ENCODE data around the gene FCMR. TPM values are rescaled to one million over a fixed set of nuclear protein-coding genes. Genes with fewer than 3 reads are reported as not detected.

Gene FCMR
- total RNA-seq, 1 donor from 2014 or later: 146 TPM

- peaks cover 4% of the 10 kb centered on the region for H3K27me3 Mint-ChIP-seq
- DNase-seq (no peak), ATAC-seq (ENCODE audit: low read depth) (no peak)
- H3K4me3 Mint-ChIP-seq: no peak overlapping the region
- POLR2A ChIA-PET: interaction anchor here (0.6 kb wide), 1 partner anchor 85 kb away, joined by 4 read pairs; no protein-coding TSS in a partner anchor
- H3K4me1 Mint-ChIP-seq: peaks cover 3% of the 10 kb centered on the region
- no peaks in the 10 kb centered on the region for H3K36me3 Mint-ChIP-seq (ENCODE audit: low read depth)
- no peak overlapping the region for H3K27ac Mint-ChIP-seq
- intact Hi-C loops (cut with micrococcal nuclease): no loop called here
- TF ChIP-seq CTCF (IDR thresholded peaks at IDR 0.05): no peak
- CTCF ChIA-PET: interaction anchor here (0.6 to 15.7 kb wide), 4 partner anchors 24 to 266 kb away, joined by 3 to 383 read pairs (median 7); no protein-coding TSS in a partner anchor
- no peaks in the 10 kb centered on the region for H3K9me3 Mint-ChIP-seq
These were observed 17.4 kb upstream of the FCMR start for GRCh38 chr1:206939131-206939530.

- H3K9me3 Mint-ChIP-seq: no peaks in the 10 kb centered on the region
- H3K36me3 Mint-ChIP-seq (ENCODE audit: low read depth): no peaks in the 10 kb centered on the region
- ATAC-seq (ENCODE audit: low read depth): no peak
- no peaks in the 10 kb centered on the region for H3K27me3 Mint-ChIP-seq
- ChIA-PET CTCF (interaction anchor here (1.6 to 15.7 kb wide), 4 partner anchors 22 to 274 kb away, joined by 3 to 383 read pairs (median 4); no protein-coding TSS in a partner anchor), POLR2A (interaction anchor here (1.7 kb wide), 1 partner anchor 12 kb away, joined by 6 read pairs; no protein-coding TSS in a partner anchor)
- intact Hi-C loops (cut with micrococcal nuclease): no loop called here
- no peak overlapping the region for H3K4me3 Mint-ChIP-seq
- no peak overlapping the region for H3K27ac Mint-ChIP-seq
- DNase-seq: no peak
- no peak for TF ChIP-seq CTCF (IDR thresholded peaks at IDR 0.05)
- peaks cover 16% of the 10 kb centered on the region for H3K4me1 Mint-ChIP-seq
These were observed 15.7 kb upstream of the FCMR start for GRCh38 chr1:206937425-206937824.

- DNase-seq: peak; percentile 41
- no peak overlapping the region for H3K4me3 Mint-ChIP-seq
- no peak for TF ChIP-seq CTCF (IDR thresholded peaks at IDR 0.05)
- peaks cover 34% of the 10 kb centered on the region for H3K4me1 Mint-ChIP-seq
- CTCF ChIA-PET: interaction anchor here (0.8 to 15.7 kb wide), 15 partner anchors 8 to 271 kb away, joined by 3 to 383 read pairs (median 4); partner anchors contain the start of genes FCMR and IL20
- no peaks in the 10 kb centered on the region for H3K9me3 Mint-ChIP-seq
- intact Hi-C loops (cut with micrococcal nuclease): loop anchor here (1.0 kb wide), 1 partner anchor 47 kb away; no protein-coding TSS in a partner anchor
- no peak for ATAC-seq (ENCODE audit: low read depth)
- POLR2A ChIA-PET: interaction anchor here (1.5 kb wide), 1 partner anchor 14 kb away, joined by 5 read pairs; the partner anchor contains the start of gene FCMR
- no peaks in the 10 kb centered on the region for H3K36me3 Mint-ChIP-seq (ENCODE audit: low read depth)
- no peak overlapping the region for H3K27ac Mint-ChIP-seq
- H3K27me3 Mint-ChIP-seq: no peaks in the 10 kb centered on the region
These were observed 13.8 kb upstream of the FCMR start for GRCh38 chr1:206935491-206936067.

- no peak for TF ChIP-seq CTCF (IDR thresholded peaks at IDR 0.05)
- no peaks in the 10 kb centered on the region for H3K27me3 Mint-ChIP-seq
- no peak overlapping the region for H3K4me3 Mint-ChIP-seq
- no peaks in the 10 kb centered on the region for H3K9me3 Mint-ChIP-seq
- intact Hi-C loops (cut with micrococcal nuclease): loop anchor here (1.0 to 2.0 kb wide), 6 partner anchors 21 to 207 kb away; partner anchors contain the start of gene IL20
- DNase-seq (peak; percentile 58), ATAC-seq (ENCODE audit: low read depth) (no peak)
- peaks cover 55% of the 10 kb centered on the region for H3K4me1 Mint-ChIP-seq
- ChIA-PET POLR2A (interaction anchor here (1.1 to 10.2 kb wide), 4 partner anchors 8 to 28 kb away, joined by 6 to 267 read pairs (median 14); partner anchors contain the start of gene FCMR), CTCF (interaction anchor here (0.6 to 15.7 kb wide), 32 partner anchors 8 to 566 kb away, joined by 3 to 383 read pairs (median 4); partner anchors contain the start of genes DYRK3, EIF2D, FCAMR and FCMR)
- H3K27ac Mint-ChIP-seq: peak overlapping the region; percentile 99
- no peaks in the 10 kb centered on the region for H3K36me3 Mint-ChIP-seq (ENCODE audit: low read depth)
These were observed 11.7 kb upstream of the FCMR start for GRCh38 chr1:206933333-206933945.
